NCI-H2081 (cell line): Measurements from ENCODE around the gene TBCA.
A peak's percentile ranks its signal among the peaks of the same experiment; 100 is the strongest.
"Not testable (repeated sequence)": the region's sequence is repeated elsewhere in the genome, so short reads cannot be mapped to it uniquely, and the experiment has no call there.

Experiments used
- DNase-seq, 2 experiments: peaks; one replicate each; lab custom pipeline; 2025; lab: John Stamatoyannopoulos, UW

Gene TBCA

DNA sequence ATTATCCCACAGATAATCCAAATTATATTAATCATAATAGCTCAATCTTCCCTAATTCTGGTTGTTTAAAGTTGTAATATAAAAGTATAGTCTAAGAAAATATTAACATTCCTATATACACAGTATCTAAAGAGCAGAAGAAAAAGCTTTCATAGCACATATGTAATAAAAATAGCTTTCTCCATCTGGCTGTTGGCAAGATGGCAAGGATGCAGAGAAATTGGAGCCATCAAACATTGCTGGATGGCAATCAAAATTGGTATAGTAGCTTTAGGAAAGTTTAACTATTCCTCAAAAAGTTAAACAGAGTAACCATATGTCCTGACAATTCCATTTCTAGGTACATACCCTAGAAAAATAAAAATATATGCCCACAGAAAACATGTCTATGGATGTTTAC, 66.8 kb downstream of the TBCA start:
- no peak for DNase-seq

DNA sequence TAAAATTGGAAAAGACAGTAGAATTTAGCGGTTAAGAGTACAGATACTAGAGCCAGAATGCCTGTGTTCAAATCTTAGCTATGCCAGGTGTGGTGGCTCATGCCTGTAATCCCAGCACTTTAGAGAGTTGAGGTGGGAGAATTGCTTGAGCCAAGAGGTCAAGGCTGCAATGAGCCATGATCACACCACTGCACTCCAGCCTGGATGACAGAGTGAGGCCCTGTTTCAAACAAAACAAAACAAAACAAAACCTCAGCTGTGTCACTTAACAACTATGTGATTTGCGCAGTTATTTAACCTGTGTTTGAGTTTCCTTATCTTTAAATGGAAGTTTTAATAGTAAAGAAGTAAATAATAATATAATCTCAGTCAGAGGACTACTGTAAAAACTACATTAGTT, 68.3 kb downstream of the TBCA start:
- no peak for DNase-seq

- DNase-seq: not testable (repeated sequence)
Observed at GRCh38 chr5:77699569-77699968, 76.6 kb downstream of the TBCA start.

DNA sequence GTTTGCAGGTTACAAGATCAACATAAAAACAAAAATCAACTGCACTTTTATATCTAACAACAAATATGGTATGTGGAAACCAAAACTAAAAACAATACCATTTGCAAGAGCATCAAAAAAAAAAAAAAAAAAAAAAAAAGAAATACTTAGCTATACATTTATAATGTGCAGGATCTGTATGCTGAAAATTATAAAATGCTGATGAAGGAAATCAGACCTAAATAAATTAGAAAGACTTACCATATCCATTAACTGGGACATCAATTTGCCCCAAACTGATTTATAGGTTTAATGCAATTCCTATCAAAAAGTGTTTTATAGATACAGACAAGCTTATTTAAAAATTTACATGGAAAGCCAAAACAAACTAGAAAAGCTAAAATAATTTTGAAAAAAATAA, 77.2 kb downstream of the TBCA start:
- DNase-seq: no peak

- no peak for DNase-seq
Observed at GRCh38 chr5:77697692-77698091, 78.4 kb downstream of the TBCA start.

GRCh38 chr5:77696120-77696519, 80.0 kb downstream of the TBCA start:
- DNase-seq: no peak

DNA sequence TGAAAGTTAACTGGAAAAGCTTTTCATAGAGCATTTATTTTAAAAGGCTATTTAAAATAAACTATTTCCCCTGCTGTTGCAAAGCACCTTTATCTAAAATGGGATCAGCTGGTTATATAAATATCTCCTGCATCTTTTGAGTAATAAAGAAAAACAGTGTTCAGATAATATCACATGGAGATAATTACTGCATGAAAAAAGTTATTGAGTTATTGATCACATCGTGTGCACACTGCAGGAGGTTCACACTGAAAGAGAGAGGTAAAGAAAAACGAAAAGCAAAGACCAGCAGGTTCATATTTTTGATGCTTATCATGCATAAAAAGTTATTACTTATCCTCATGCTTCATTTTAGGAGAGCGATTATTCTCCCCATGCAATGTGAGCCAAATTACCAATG, 82.2 kb downstream of the TBCA start:
- no peak for DNase-seq

DNA sequence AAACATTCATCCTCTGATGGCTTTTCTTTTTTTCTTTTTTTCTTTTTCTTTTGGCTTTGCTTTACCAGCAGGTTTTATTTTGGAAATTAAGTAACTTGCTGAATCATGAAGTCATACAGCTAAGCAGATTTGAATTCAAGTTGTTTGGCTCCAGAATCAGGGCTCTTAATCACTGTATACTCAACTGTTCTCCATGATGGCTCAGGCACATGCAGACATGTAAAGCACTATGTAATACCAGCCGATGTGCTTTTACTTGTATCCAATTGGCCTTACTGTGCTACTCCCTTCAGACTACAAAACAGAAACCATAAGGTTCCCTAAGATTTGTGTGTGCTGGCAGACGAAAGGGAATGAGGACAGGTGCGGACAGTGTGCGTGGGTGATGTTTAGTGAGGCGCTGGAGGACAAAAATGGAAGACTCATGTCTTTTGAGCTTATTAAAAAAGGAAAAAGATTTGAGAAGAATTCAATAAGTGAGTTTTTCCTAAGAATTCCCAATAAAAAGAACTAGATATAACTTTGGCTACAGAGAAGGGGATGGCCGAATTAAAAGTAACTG, 92.9 kb downstream of the TBCA start:
- no peak for DNase-seq

DNA sequence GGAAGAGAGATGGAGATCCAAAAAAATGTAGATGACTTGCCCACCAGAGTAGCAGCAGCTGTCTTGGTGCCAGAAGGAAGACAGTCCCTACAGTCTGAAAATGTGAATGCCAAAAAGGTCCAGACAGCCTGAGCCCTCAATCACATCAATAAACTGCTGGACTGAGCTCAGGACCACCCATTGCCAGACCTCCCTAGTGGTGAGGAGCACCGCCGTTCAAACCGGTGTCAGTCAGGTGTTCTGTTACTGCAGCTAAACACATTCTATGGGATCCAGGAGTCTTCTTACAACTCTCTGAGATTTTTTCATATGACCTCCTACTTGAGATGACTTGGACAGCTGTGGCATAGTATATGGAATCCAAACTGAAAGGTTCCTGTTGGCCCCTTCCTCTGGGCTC, 105.6 kb downstream of the TBCA start:
- DNase-seq: no peak

- no peak for DNase-seq
Observed at GRCh38 chr5:77669677-77670076, 106.5 kb downstream of the TBCA start.

DNA sequence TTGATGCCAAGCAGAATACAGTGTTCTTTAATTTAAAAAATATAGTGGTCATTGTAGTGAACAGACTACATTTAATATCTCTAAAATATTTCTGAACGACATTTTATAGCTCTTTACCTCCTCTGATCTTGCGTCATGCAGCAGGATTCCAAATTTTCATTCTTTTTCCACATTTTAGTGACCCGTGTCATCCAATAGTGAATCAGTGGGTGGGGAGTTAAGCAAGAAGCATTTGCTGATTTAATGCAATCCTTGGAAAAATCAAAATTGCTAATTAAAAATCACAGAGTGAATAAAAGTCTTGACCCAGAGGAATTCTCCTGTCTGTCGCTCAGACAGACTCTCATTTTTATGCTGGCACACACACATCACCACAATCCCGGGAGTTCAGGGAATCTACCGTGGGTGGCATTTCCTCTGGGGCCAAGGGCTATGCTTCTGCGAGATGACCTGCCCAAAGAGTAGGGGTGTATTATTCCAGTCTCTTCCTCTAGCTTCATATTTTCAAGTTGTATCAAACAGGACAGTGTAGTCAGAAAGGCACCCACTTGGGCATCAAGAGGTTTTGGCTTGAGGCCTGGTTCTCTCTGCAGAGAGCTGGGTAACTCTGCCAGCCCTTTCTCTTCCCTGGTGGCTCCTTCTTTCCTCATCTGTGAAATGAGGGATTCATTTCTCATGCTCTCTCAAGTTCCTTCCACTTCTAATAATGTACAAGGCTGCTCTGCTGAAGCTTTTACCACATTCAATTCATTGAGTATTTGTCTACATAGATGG, 112.9 kb downstream of the TBCA start:
- DNase-seq: no peak

DNA sequence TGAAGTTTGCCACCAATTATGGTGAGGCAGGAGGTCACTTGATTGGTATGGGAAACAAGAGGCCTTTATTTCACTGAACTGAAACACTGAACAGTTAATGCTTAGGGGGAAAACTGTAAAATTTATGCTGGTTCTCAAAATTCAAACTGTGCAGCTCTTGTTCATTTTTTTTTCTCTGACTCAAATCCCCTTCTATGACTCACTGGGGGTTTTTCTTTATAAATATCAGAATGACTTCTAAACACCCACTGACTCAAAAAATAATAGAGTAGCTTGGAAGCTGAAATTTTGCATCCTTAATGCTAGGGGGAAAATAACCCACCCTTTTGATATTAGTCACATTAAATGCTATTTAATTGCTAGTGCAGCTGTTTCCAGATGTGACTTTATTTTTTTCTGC, 113.5 kb downstream of the TBCA start:
- DNase-seq: no peak

DNA sequence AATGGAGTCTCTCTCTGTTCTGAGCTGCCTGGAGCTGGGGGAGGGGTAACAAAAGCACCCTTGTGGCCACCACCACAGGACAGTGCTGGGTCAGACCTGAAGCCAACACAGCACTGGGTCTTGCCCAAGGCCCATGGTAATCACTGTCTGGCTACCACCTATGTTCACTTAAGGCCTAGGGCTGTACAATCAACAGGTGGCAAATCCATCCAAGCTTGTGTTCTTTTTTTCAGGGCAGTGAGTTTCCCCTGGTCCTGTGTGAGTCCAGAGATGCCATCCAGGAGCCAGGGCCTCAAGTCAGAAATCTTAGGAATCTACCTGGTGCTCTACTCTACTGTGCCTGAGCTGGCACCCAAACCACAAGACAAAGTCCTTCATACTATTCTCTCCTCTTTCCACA, 117.5 kb downstream of the TBCA start:
- DNase-seq: no peak

DNA sequence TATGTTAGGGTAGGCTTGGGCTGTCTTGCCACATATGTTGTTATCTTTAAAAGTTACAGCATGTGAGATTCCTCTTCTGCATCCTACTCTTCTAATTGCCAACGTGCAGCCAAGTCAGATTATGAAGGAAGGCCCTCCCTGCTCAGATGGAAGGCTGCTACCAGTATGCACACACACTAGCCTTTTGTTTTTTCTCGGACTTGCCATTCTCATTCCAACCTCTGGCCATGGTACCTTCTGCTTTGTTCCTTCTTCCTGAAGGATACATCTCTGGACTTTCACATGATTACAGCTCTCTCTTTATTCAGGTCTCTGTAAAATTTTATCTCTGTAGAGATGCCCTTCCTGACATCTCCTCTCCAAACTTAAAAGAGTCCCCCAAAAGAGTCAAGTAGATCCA, 124.8 kb downstream of the TBCA start:
- no peak for DNase-seq

DNA sequence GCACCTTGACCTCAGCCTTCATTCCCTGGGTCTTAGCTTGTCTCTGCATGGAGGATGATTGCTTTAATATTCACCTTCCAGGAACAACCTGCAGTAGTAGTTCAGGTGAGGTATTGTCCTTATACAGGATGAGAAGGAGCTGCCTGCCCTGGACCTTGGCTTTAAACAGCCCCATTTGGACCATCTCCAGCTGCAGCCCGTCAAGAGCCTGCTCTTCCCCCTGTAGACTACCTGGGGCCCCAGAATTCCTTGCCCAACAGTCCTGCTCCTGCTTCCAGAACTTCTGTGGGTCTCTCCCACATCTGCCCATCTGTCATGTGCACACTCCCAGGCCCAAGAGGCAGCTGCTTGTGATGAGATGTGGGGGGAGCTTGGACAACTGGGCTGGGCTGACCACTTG, 125.5 kb downstream of the TBCA start:
- no peak for DNase-seq

- no peak for DNase-seq
Observed at GRCh38 chr5:77649776-77650175, 126.4 kb downstream of the TBCA start.

DNA sequence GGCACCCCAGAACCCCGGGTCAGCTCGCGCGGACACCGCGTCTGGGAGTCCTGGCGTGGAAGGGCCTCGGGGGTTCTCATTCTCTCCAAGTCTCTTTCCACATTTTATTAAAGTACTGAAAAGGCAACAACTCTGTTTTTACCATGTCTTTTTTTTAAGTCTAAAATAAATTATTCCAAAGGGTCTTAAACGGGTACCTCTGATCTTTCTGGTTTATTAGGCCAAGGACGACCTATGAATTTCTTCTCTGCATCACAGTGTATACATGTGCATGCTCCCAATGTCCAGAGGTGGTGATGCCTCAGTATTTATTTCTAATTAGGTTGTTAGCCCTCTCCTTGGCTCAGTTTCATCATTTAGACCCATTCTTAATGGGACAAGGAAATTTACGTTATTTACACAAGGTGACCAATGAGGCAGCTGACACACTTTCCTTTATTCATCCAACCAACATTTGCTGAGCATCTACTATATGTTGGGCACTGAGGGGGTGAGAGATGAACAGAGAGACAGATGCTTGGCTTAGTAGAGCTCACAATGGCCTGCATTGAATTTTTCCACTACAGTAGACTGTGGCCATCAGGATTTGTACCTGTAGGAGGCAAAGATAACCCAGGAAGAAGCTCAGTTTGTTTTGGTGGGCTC, 130.0 kb downstream of the TBCA start:
- no peak for DNase-seq

DNA sequence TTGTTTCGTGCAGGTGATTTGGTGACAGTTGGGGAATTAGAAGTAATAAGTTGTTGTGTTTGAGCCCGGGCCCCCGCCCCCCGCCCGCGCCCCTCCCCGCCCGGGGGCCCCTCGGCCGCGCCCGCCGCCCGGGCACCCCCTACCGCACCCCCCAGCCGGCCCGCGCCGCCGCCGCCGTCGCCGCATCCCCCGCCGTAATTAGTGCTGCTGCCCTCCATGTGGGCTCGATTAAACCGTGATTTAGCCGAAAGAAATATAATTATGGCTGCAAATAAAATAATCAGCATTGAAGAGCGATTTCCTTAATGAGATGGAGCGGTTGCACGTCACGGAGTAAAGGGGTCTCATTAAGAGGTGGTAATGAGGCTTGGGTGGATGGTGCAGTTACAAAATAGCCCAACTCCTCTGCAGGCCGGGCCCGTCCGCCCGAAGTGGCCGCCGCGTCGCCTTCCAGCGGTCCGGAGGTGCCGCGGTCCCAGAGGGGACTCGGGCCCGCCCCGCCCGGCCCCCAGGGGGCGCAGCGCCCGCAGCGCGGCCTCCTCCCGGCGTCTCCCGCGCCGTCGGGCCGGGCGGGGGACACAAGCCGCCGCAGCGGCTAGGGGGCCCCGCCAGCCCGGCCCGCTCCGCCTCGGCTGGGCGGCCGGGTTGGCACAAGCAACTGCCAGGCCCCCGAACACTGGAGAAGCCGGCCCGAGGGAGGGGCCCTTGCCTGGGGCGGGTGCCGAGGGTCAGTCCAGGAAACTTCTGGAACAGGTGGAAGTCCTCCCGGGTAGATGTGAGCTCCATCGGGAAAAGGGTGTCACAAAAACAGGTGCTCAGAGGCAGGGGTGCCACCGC, 130.8 kb downstream of the TBCA start:
- peak in 1 of 2 experiments; percentile 19 for DNase-seq

DNA sequence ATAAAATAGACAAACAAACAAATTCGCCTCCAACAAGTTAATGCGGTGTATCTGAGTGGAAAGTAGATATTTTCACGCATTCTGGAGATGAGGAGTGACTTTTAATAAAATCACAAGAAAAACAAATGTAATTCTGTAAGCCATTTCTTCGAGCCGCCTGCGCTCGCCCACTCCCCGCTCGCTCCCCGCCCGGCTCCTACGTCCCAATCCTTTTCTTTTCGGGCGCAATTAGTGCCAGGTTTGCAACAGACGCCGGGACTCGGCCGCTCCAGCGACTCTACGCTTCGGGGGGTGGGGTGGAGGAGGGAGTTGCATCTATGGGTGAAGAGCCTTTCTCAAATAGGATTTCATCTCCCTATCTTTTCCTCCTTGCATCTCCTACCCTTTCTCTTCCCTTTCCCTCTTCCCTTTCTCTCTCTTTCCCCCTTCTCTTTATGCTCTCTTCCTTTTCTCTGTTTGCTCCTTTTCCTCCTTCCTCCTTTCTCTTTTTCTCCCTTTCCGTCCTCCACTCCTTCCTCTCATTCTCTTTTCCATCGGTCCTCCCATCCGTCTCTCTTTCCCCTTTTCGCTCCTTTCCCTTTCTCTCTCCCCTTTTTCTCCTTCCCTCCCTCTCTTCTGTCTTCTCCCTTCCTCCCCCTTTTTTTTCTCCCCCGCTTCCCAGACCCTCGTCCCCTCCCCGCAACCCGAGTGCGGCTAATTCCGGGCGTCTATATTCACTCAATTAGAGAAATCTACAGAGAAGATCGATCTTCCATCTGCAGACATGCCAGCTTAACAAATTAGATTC, 131.6 kb downstream of the TBCA start:
- DNase-seq: no peak

- no peak for DNase-seq
Observed at GRCh38 chr5:77643654-77644370, 132.3 kb downstream of the TBCA start.
